Measurements from ENCODE around the gene UVRAG.

Gene UVRAG

GRCh38 chr11:75859614-75860013 lies 44.6 kb downstream of the UVRAG start:
- TF ChIP-seq CTCF (IDR thresholded peaks at IDR 0.05; ENCODE audit: borderline replicate concordance, control extremely low read depth, extremely low read depth, insufficient read depth, missing control alignments): no peak
- in situ Hi-C loops (cut with MboI; ENCODE audit: low sequenced_read_pairs, unreplicated experiment): loop anchor here (10.0 kb wide), 1 partner anchor 55 kb away; no protein-coding TSS in a partner anchor
- DNase-seq (ENCODE audit: low spot score): no peak

- in situ Hi-C loops (cut with MboI; ENCODE audit: low sequenced_read_pairs, unreplicated experiment): loop anchor here (10.0 kb wide), 1 partner anchor 58 kb away; no protein-coding TSS in a partner anchor
- no peak for TF ChIP-seq CTCF (IDR thresholded peaks at IDR 0.05; ENCODE audit: borderline replicate concordance, control extremely low read depth, extremely low read depth, insufficient read depth, missing control alignments)
- DNase-seq (ENCODE audit: low spot score): no peak
Observed at GRCh38 chr11:75862437-75862836, 47.4 kb downstream of the UVRAG start.

- DNase-seq (ENCODE audit: low spot score): peak; percentile 51
- in situ Hi-C loops (cut with MboI; ENCODE audit: low sequenced_read_pairs, unreplicated experiment): loop anchor here (10.0 kb wide), 1 partner anchor 63 kb away; no protein-coding TSS in a partner anchor
- peak; percentile 40 for TF ChIP-seq CTCF (IDR thresholded peaks at IDR 0.05; ENCODE audit: borderline replicate concordance, control extremely low read depth, extremely low read depth, insufficient read depth, missing control alignments)
Observed at GRCh38 chr11:75867778-75868374, 52.9 kb downstream of the UVRAG start.

GRCh38 chr11:75868990-75869389 lies 54.0 kb downstream of the UVRAG start:
- in situ Hi-C loops (cut with MboI; ENCODE audit: low sequenced_read_pairs, unreplicated experiment): loop anchor here (10.0 kb wide), 1 partner anchor 64 kb away; no protein-coding TSS in a partner anchor
- DNase-seq (ENCODE audit: low spot score): no peak
- TF ChIP-seq CTCF (IDR thresholded peaks at IDR 0.05; ENCODE audit: borderline replicate concordance, control extremely low read depth, extremely low read depth, insufficient read depth, missing control alignments): no peak

GRCh38 chr11:75869661-75870455 lies 54.8 kb downstream of the UVRAG start:
- TF ChIP-seq CTCF (IDR thresholded peaks at IDR 0.05; ENCODE audit: borderline replicate concordance, control extremely low read depth, extremely low read depth, insufficient read depth, missing control alignments): no peak
- in situ Hi-C loops (cut with MboI; ENCODE audit: low sequenced_read_pairs, unreplicated experiment): loop anchor here (10.0 kb wide), 1 partner anchor 65 kb away; no protein-coding TSS in a partner anchor
- DNase-seq (ENCODE audit: low spot score): no peak

GRCh38 chr11:75872887-75873416 lies 57.9 kb downstream of the UVRAG start:
- in situ Hi-C loops (cut with MboI; ENCODE audit: low sequenced_read_pairs, unreplicated experiment): no loop called here
- TF ChIP-seq CTCF (IDR thresholded peaks at IDR 0.05; ENCODE audit: borderline replicate concordance, control extremely low read depth, extremely low read depth, insufficient read depth, missing control alignments): no peak
- DNase-seq (ENCODE audit: low spot score): peak; percentile 38
